Calu3 (cell line): Measurements from ENCODE around the gene NLRP7. TPM values are rescaled to one million over a fixed set of nuclear protein-coding genes. Genes with fewer than 3 reads are reported as not detected.
"Not testable (repeated sequence)": the region's sequence is repeated elsewhere in the genome, so short reads cannot be mapped to it uniquely, and the experiment has no call there.

Experiments
- BruUV-seq: library from RNA; stranded (reverse); fragments of 400-500 nt; replicated peaks from 2 replicates; lab custom pipeline; 2021; lab: Mats Ljungman, UMichigan
- CTCF ChIA-PET: fragments of 300-600 bp; sonication (Branson Sonifier 250); formaldehyde crosslinking; loops from one replicate; lab custom pipeline; 2022; ENCODE audit warnings: antibody characterized with exemption; lab: Charles Lee
- DNase-seq: peaks from one replicate; pipeline ENCODE4 v3.0.0; 2022
- H3K27ac Mint-ChIP-seq: one replicate; pipeline ENCODE4 v1.8.0; 2022; ENCODE audit warnings: mixed read lengths; ENCODE audit not compliant: unreplicated experiment
- H3K27me3 Mint-ChIP-seq: one replicate; pipeline ENCODE4 v1.8.0; 2022; ENCODE audit warnings: mixed read lengths; ENCODE audit not compliant: unreplicated experiment
- H3K36me3 Mint-ChIP-seq: one replicate; pipeline ENCODE4 v1.8.0; 2022; ENCODE audit warnings: mild to moderate bottlenecking, moderate library complexity, mixed read lengths; ENCODE audit not compliant: insufficient read depth, unreplicated experiment
- H3K4me1 Mint-ChIP-seq: one replicate; pipeline ENCODE4 v1.8.0; 2022; ENCODE audit warnings: mild to moderate bottlenecking, low read depth, mixed read lengths; ENCODE audit not compliant: unreplicated experiment
- H3K4me3 Mint-ChIP-seq: one replicate; pipeline ENCODE4 v1.8.0; 2022; ENCODE audit warnings: mild to moderate bottlenecking, low read depth, moderate library complexity, mixed read lengths; ENCODE audit not compliant: unreplicated experiment
- H3K9me3 Mint-ChIP-seq: one replicate; pipeline ENCODE4 v1.8.0; 2022; ENCODE audit warnings: low read depth, mixed read lengths; ENCODE audit not compliant: unreplicated experiment
- CTCF ChIP-seq: fragments of 200-600 bp; IDR thresholded peaks from one replicate; pipeline ENCODE4 v1.8.0; 2022; ENCODE audit warnings: antibody characterized with exemption; ENCODE audit not compliant: unreplicated experiment
- intact Hi-C: fragments of 100-400 bp; cut with micrococcal nuclease; formaldehyde crosslinking; loops from one replicate; pipeline ENCODE4 v1.10.0; 2022; ENCODE audit not compliant: unreplicated experiment
- total RNA-seq: library from RNA; stranded (reverse); gene quantifications from 2 replicates; pipeline ENCODE4 v1.2.3, GENCODE V29; 2022

NLRP7 gene
- total RNA-seq, 1 experiment from 2014 or later, result not detected

- Mint-ChIP-seq H3K4me3 (no peak overlapping the region), H3K36me3 (no peaks in the 10 kb centered on the region), H3K4me1 (no peaks in the 10 kb centered on the region), H3K9me3 (no peaks in the 10 kb centered on the region), H3K27me3 (peaks cover 42% of the 10 kb centered on the region), H3K27ac (no peak overlapping the region)
- no TSS peak for BruUV-seq
- CTCF ChIA-PET, result interaction anchor here (0.6 kb wide), 1 partner anchor 11 kb away, joined by 4 read pairs; no protein-coding TSS in a partner anchor
- intact Hi-C loops, result no loop called here
- TF ChIP-seq CTCF, result no peak
- no peak for DNase-seq
These were observed 40.5 kb downstream of the NLRP7 start for GRCh38 chr19:54906819-54907218.

GRCh38 chr19:54905803-54906511, 41.4 kb downstream of the NLRP7 start, which contains the start of gene NCR1:
TSS of gene NCR1 (plus strand) at chr19:54906148. CDS start at chr19:54906188, 40 bp downstream.
- BruUV-seq, result no TSS peak
- no peaks in the 10 kb centered on the region for H3K4me1 Mint-ChIP-seq
- H3K27ac Mint-ChIP-seq, result no peak within 1 kb of the TSS
- TF ChIP-seq CTCF, result no peak
- no peaks in the 10 kb centered on the region for H3K36me3 Mint-ChIP-seq
- no peak for DNase-seq
- intact Hi-C loops, result no loop called here
- CTCF ChIA-PET, result no interaction called here
- H3K9me3 Mint-ChIP-seq, result no peaks in the 10 kb centered on the region
- H3K27me3 Mint-ChIP-seq, result peaks cover 38% of the 10 kb centered on the region
- no peak within 1 kb of the TSS for H3K4me3 Mint-ChIP-seq

GRCh38 chr19:54905421-54905802, 41.9 kb downstream of the NLRP7 start:
- H3K4me1 Mint-ChIP-seq, result no peaks in the 10 kb centered on the region
- CTCF ChIA-PET, result no interaction called here
- intact Hi-C loops, result no loop called here
- H3K27ac Mint-ChIP-seq, result no peak overlapping the region
- peaks cover 36% of the 10 kb centered on the region for H3K27me3 Mint-ChIP-seq
- no peak for DNase-seq
- no peaks in the 10 kb centered on the region for H3K9me3 Mint-ChIP-seq
- no peak for TF ChIP-seq CTCF
- H3K36me3 Mint-ChIP-seq, result no peaks in the 10 kb centered on the region
- H3K4me3 Mint-ChIP-seq, result no peak overlapping the region
- no TSS peak for BruUV-seq

- H3K4me3 Mint-ChIP-seq, H3K4me1 Mint-ChIP-seq, CTCF ChIA-PET, BruUV-seq, H3K36me3 Mint-ChIP-seq, H3K9me3 Mint-ChIP-seq, H3K27ac Mint-ChIP-seq, DNase-seq, intact Hi-C loops: not testable (repeated sequence)
- peaks cover 42% of the 10 kb centered on the region for H3K27me3 Mint-ChIP-seq
These were observed 43.1 kb downstream of the NLRP7 start for GRCh38 chr19:54904261-54904660.

GRCh38 chr19:54903303-54903702, 44.0 kb downstream of the NLRP7 start:
- BruUV-seq, result no TSS peak
- H3K4me1 Mint-ChIP-seq, result no peaks in the 10 kb centered on the region
- H3K27ac Mint-ChIP-seq, result no peak overlapping the region
- no peaks in the 10 kb centered on the region for H3K9me3 Mint-ChIP-seq
- H3K36me3 Mint-ChIP-seq, result no peaks in the 10 kb centered on the region
- CTCF ChIA-PET, result no interaction called here
- peaks cover 51% of the 10 kb centered on the region for H3K27me3 Mint-ChIP-seq
- DNase-seq, result no peak
- TF ChIP-seq CTCF, result no peak
- H3K4me3 Mint-ChIP-seq, result no peak overlapping the region
- intact Hi-C loops, result no loop called here
